OCI-LY7 (cell line): ENCODE measurements around the gene STON1. TPM values are rescaled to one million over a fixed set of nuclear protein-coding genes. Genes with fewer than 3 reads are reported as not detected.

Experiments used
- BruUV-seq: library from RNA; stranded (reverse); fragments of 400-500 nt; replicated peaks from 2 replicates; lab custom pipeline; 2021; lab: Mats Ljungman, UMichigan
- CTCF ChIA-PET: fragments of 300-600 bp; sonication (Branson Sonifier 250); formaldehyde crosslinking; loops from one replicate; lab custom pipeline; 2022; ENCODE audit warnings: antibody characterized with exemption; ENCODE audit not compliant: unreplicated experiment; lab: Charles Lee
- POLR2A ChIA-PET: fragments of 300-600 bp; sonication (Branson Sonifier 250); formaldehyde crosslinking; loops from one replicate; lab custom pipeline; 2022; ENCODE audit warnings: antibody characterized with exemption; lab: Charles Lee
- DNase-seq: peaks from one replicate; pipeline ENCODE4 v3.0.0-alpha.2; 2015; ENCODE audit warnings: low spot score
- H2AFZ ChIP-seq: fragments of 200-600 bp; sonication (generic), shearing (Covaris generic); 2 replicates; pipeline ENCODE4 v1.6.1; 2014; ENCODE audit warnings: mild to moderate bottlenecking, antibody characterized with exemption, low read length, moderate library complexity
- H3K27ac ChIP-seq: fragments of 200-600 bp; sonication (generic); 2 replicates; pipeline ENCODE4 v1.5.1; 2014; ENCODE audit warnings: mixed run types, low read depth, mild to moderate bottlenecking, moderate library complexity, low read length, inconsistent platforms; ENCODE audit not compliant: poor library complexity, severe bottlenecking
- H3K36me3 ChIP-seq: fragments of 200-600 bp; sonication (generic); 2 replicates; pipeline ENCODE4 v1.6.1; 2014; ENCODE audit warnings: mild to moderate bottlenecking, antibody characterized with exemption, low read length, moderate library complexity, mixed read lengths; ENCODE audit not compliant: insufficient read depth
- H3K4me1 ChIP-seq: fragments of 200-600 bp; sonication (generic); 2 replicates; pipeline ENCODE4 v1.5.1; 2014; ENCODE audit warnings: mild to moderate bottlenecking, low read length; ENCODE audit not compliant: insufficient read depth, poor library complexity, severe bottlenecking
- H3K4me2 ChIP-seq: fragments of 200-600 bp; sonication (generic); 2 replicates; pipeline ENCODE4 v1.6.1; 2014; ENCODE audit warnings: mild to moderate bottlenecking, low read length
- H3K4me3 ChIP-seq: fragments of 200-600 bp; sonication (generic); 2 replicates; pipeline ENCODE4 v1.5.1; 2014; ENCODE audit warnings: mild to moderate bottlenecking, low read depth, low read length; ENCODE audit not compliant: poor library complexity, severe bottlenecking
- H3K79me2 ChIP-seq: fragments of 200-600 bp; sonication (generic); 2 replicates; pipeline ENCODE4 v1.6.1; 2016; ENCODE audit warnings: low read depth, mild to moderate bottlenecking, low read length, moderate library complexity, mixed read lengths; ENCODE audit not compliant: insufficient read depth
- H3K9me2 ChIP-seq: fragments of 200-600 bp; sonication (generic); 2 replicates; pipeline ENCODE4 v1.6.1; 2016; ENCODE audit warnings: mild to moderate bottlenecking, low read length, mixed read lengths; ENCODE audit not compliant: insufficient read depth
- H3K9me3 ChIP-seq: fragments of 200-600 bp; sonication (generic); 2 replicates; pipeline ENCODE4 v1.6.1; 2014; ENCODE audit warnings: mild to moderate bottlenecking, mixed run types, low read length, mixed read lengths
- H4K20me1 ChIP-seq: fragments of 200-600 bp; sonication (generic); 2 replicates; pipeline ENCODE4 v1.6.1; 2014; ENCODE audit warnings: mild to moderate bottlenecking, antibody characterized with exemption, low read length, moderate library complexity, mixed read lengths; ENCODE audit not compliant: insufficient read depth
- EZH2phosphoT487 ChIP-seq: fragments of 200-600 bp; sonication (generic); IDR thresholded peaks from 2 replicates; pipeline ENCODE4 v1.6.1; 2018; ENCODE audit warnings: low read depth, borderline replicate concordance, mild to moderate bottlenecking, mixed run types, antibody characterized with exemption, low read length, moderate library complexity, mixed read lengths
- intact Hi-C: fragments of 100-400 bp; cut with micrococcal nuclease; formaldehyde crosslinking; loops from one replicate; pipeline ENCODE4 v1.10.0; 2022; ENCODE audit not compliant: unreplicated experiment
- total RNA-seq, 2 experiments: library from RNA; depleted of rRNA in 1 of 2; stranded (reverse); fragments of >200 nt in 1 of 2; shearing (Covaris generic) in 1 of 2; gene quantifications; 2 replicates each; pipeline ENCODE4 v1.2.3, GENCODE V29; 2014 to 2022
- TF ChIP-seq, protein P1 (sequence below): fragments of 200-600 bp; sonication (generic); conservative IDR thresholded peaks from 2 replicates; pipeline ENCODE4 v1.5.1; 2014; ENCODE audit warnings: mild to moderate bottlenecking, antibody characterized with exemption, low read length, moderate library complexity, mixed read lengths

The STON1 gene
- total RNA-seq, 2 experiments from 2014 or later = 0.51 to 0.88 TPM

GRCh38 chr2:48558456-48558855 lies 28.5 kb downstream of the STON1 start:
- ChIA-PET POLR2A (no interaction called here), CTCF (no interaction called here)
- H2AFZ ChIP-seq = no peak overlapping the region
- H3K27ac ChIP-seq = no peak overlapping the region
- H3K9me3 ChIP-seq = no peaks in the 10 kb centered on the region
- BruUV-seq = no TSS peak
- no peaks in the 10 kb centered on the region for H4K20me1 ChIP-seq
- no peaks in the 10 kb centered on the region for H3K36me3 ChIP-seq
- no peaks in the 10 kb centered on the region for H3K4me1 ChIP-seq
- H3K4me2 ChIP-seq = no peak overlapping the region
- no peaks in the 10 kb centered on the region for H3K79me2 ChIP-seq
- H3K4me3 ChIP-seq = no peak overlapping the region
- no peaks in the 10 kb centered on the region for H3K9me2 ChIP-seq
- intact Hi-C loops = no loop called here
- no peak for DNase-seq
- no peak for TF ChIP-seq EZH2phosphoT487

- Histone ChIP-seq H3K9me2 (no peaks in the 10 kb centered on the region), H3K9me3 (no peaks in the 10 kb centered on the region), H3K79me2 (no peaks in the 10 kb centered on the region), H3K27ac (no peak overlapping the region), H2AFZ (no peak overlapping the region), H3K36me3 (no peaks in the 10 kb centered on the region), H4K20me1 (no peaks in the 10 kb centered on the region), H3K4me1 (no peaks in the 10 kb centered on the region), H3K4me3 (no peak overlapping the region), H3K4me2 (no peak overlapping the region)
- TF ChIP-seq EZH2phosphoT487 = no peak
- TF ChIP-seq, protein P1, sequence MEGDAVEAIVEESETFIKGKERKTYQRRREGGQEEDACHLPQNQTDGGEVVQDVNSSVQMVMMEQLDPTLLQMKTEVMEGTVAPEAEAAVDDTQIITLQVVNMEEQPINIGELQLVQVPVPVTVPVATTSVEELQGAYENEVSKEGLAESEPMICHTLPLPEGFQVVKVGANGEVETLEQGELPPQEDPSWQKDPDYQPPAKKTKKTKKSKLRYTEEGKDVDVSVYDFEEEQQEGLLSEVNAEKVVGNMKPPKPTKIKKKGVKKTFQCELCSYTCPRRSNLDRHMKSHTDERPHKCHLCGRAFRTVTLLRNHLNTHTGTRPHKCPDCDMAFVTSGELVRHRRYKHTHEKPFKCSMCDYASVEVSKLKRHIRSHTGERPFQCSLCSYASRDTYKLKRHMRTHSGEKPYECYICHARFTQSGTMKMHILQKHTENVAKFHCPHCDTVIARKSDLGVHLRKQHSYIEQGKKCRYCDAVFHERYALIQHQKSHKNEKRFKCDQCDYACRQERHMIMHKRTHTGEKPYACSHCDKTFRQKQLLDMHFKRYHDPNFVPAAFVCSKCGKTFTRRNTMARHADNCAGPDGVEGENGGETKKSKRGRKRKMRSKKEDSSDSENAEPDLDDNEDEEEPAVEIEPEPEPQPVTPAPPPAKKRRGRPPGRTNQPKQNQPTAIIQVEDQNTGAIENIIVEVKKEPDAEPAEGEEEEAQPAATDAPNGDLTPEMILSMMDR = no peak
- ChIA-PET POLR2A (interaction anchor here (0.6 kb wide), 1 partner anchor 10 kb away, joined by 4 read pairs; no protein-coding TSS in a partner anchor), CTCF (no interaction called here)
- BruUV-seq = no TSS peak
- DNase-seq = no peak
- intact Hi-C loops = no loop called here
These were observed 30.7 kb downstream of the STON1 start for GRCh38 chr2:48560546-48561209.

DNA sequence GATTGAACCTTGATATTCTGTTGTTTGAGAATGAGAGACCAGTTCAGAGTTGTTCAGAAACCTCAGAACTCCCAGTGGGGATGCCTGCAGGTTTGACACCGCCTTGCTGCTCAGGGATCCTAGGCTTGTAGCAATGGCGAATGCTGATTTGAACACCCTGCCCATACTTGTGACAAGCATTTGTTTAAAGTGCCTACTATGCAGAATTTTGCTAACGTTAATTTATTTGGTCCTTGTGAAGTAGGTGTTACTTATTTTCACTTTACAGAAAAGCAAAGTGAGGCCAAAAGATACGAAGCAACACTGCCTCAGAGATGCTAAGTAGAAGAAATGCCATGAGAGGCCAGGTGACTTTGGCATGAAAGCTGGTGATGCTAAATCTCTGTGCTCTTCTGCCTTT lies 32.3 kb downstream of the STON1 start:
- BruUV-seq = no TSS peak
- Histone ChIP-seq H3K4me2 (no peak overlapping the region), H3K9me2 (no peaks in the 10 kb centered on the region), H3K79me2 (no peaks in the 10 kb centered on the region), H3K4me3 (no peak overlapping the region), H3K4me1 (no peaks in the 10 kb centered on the region), H3K9me3 (no peaks in the 10 kb centered on the region), H4K20me1 (no peaks in the 10 kb centered on the region), H3K36me3 (no peaks in the 10 kb centered on the region), H3K27ac (no peak overlapping the region), H2AFZ (no peak overlapping the region)
- ChIA-PET POLR2A (no interaction called here), CTCF (no interaction called here)
- no peak for TF ChIP-seq EZH2phosphoT487
- TF ChIP-seq, protein P1 = no peak
- intact Hi-C loops = no loop called here
- no peak for DNase-seq
